Measurements from ENCODE around the gene ABCB8. TPM values are rescaled to one million over a fixed set of nuclear protein-coding genes. Genes with fewer than 3 reads are reported as not detected.

The ABCB8 gene
- total and polyA plus RNA-seq, 9 of the 15 experiments (the other 6 are each of a cell fraction or from before 2014, with no cell fraction given), result 7.6 to 106 (median 36.3) TPM

DNA sequence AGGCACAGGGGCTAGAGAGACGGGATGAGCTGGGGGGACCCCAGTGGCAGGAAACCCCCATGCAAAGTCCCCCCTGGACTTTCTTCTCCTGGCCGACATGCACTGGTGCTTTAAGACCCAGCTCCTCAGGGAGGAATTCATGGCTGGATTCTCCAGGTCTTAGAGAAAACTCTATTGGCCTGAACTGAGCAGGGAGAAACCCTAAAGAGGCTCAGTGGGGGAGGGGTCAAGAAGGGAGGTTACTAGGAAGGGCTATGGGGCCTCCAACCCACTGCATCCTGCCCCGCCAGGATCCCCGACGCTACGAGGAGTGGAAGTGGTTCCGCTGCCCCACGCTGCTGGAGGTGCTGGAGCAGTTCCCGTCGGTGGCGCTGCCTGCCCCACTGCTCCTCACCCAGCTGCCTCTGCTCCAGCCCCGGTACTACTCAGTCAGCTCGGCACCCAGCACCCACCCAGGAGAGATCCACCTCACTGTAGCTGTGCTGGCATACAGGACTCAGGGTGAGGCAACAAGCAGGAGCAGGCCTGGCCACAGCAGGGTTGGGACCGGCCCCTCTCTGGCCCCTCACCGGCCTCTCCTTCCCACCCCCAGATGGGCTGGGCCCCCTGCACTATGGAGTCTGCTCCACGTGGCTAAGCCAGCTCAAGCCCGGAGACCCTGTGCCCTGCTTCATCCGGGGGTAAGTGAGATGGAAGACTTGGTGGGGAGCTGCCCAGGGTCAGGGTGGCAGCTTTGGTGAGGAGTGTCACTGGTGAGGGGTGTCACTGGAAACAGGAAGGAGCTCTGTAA is 17.7 kb upstream of the ABCB8 start (continued):
- TF ChIP-seq NEUROD1 (IDR thresholded peaks at IDR 0.05; ENCODE audit: borderline replicate concordance, low read depth, low read length, partially characterized antibody) (peak; percentile 97), SP2 (IDR thresholded peaks at IDR 0.05; ENCODE audit: extremely low read depth, low read depth, low read length, poor library complexity, severe bottlenecking) (no peak), ZNF57 (CRISPR knock-in tag; IDR thresholded peaks at IDR 0.05) (no peak), ZC3H8 (IDR thresholded peaks at IDR 0.05) (0 out of 2 replicates have a peak, but pooled peaks have one; percentile 30), ZBTB7A (IDR thresholded peaks at IDR 0.05; ENCODE audit: borderline replicate concordance, control insufficient read depth, low read depth, low read length) (peak; percentile 65), ZNF232 (CRISPR knock-in tag; IDR thresholded peaks at IDR 0.05) (no peak), MCM7 (IDR thresholded peaks at IDR 0.05) (no peak), KAT7 (CRISPR knock-in tag; IDR thresholded peaks at IDR 0.05; ENCODE audit: borderline replicate concordance) (peak; percentile 82; the same call in 1 of the 2 replicates), TARDBP (IDR thresholded peaks at IDR 0.05) (no peak), TAL1 (IDR thresholded peaks at IDR 0.05) (no peak)
- TF ChIP-seq, protein P1, sequence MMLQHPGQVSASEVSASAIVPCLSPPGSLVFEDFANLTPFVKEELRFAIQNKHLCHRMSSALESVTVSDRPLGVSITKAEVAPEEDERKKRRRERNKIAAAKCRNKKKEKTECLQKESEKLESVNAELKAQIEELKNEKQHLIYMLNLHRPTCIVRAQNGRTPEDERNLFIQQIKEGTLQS (IDR thresholded peaks at IDR 0.05), result no peak
- TF ChIP-seq, protein P1 (CRISPR knock-in tag; conservative IDR thresholded peaks at IDR 0.05), result no peak
- TF ChIP-seq, protein P2, sequence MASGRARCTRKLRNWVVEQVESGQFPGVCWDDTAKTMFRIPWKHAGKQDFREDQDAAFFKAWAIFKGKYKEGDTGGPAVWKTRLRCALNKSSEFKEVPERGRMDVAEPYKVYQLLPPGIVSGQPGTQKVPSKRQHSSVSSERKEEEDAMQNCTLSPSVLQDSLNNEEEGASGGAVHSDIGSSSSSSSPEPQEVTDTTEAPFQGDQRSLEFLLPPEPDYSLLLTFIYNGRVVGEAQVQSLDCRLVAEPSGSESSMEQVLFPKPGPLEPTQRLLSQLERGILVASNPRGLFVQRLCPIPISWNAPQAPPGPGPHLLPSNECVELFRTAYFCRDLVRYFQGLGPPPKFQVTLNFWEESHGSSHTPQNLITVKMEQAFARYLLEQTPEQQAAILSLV (tag; IDR thresholded peaks at IDR 0.05), result no peak
- TF ChIP-seq, protein P3, sequence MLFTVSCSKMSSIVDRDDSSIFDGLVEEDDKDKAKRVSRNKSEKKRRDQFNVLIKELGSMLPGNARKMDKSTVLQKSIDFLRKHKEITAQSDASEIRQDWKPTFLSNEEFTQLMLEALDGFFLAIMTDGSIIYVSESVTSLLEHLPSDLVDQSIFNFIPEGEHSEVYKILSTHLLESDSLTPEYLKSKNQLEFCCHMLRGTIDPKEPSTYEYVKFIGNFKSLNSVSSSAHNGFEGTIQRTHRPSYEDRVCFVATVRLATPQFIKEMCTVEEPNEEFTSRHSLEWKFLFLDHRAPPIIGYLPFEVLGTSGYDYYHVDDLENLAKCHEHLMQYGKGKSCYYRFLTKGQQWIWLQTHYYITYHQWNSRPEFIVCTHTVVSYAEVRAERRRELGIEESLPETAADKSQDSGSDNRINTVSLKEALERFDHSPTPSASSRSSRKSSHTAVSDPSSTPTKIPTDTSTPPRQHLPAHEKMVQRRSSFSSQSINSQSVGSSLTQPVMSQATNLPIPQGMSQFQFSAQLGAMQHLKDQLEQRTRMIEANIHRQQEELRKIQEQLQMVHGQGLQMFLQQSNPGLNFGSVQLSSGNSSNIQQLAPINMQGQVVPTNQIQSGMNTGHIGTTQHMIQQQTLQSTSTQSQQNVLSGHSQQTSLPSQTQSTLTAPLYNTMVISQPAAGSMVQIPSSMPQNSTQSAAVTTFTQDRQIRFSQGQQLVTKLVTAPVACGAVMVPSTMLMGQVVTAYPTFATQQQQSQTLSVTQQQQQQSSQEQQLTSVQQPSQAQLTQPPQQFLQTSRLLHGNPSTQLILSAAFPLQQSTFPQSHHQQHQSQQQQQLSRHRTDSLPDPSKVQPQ (CRISPR knock-in tag; IDR thresholded peaks at IDR 0.05; ENCODE audit: borderline replicate concordance), result no peak
- TF ChIP-seq, protein P4, sequence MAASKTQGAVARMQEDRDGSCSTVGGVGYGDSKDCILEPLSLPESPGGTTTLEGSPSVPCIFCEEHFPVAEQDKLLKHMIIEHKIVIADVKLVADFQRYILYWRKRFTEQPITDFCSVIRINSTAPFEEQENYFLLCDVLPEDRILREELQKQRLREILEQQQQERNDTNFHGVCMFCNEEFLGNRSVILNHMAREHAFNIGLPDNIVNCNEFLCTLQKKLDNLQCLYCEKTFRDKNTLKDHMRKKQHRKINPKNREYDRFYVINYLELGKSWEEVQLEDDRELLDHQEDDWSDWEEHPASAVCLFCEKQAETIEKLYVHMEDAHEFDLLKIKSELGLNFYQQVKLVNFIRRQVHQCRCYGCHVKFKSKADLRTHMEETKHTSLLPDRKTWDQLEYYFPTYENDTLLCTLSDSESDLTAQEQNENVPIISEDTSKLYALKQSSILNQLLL (CRISPR knock-in tag; IDR thresholded peaks at IDR 0.05; ENCODE audit: borderline replicate concordance), result no peak
- TF ChIP-seq, protein P5, sequence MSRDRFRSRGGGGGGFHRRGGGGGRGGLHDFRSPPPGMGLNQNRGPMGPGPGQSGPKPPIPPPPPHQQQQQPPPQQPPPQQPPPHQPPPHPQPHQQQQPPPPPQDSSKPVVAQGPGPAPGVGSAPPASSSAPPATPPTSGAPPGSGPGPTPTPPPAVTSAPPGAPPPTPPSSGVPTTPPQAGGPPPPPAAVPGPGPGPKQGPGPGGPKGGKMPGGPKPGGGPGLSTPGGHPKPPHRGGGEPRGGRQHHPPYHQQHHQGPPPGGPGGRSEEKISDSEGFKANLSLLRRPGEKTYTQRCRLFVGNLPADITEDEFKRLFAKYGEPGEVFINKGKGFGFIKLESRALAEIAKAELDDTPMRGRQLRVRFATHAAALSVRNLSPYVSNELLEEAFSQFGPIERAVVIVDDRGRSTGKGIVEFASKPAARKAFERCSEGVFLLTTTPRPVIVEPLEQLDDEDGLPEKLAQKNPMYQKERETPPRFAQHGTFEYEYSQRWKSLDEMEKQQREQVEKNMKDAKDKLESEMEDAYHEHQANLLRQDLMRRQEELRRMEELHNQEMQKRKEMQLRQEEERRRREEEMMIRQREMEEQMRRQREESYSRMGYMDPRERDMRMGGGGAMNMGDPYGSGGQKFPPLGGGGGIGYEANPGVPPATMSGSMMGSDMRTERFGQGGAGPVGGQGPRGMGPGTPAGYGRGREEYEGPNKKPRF (IDR thresholded peaks at IDR 0.05; ENCODE audit: low read depth, low read length), result no peak
- TF ChIP-seq, protein P6, sequence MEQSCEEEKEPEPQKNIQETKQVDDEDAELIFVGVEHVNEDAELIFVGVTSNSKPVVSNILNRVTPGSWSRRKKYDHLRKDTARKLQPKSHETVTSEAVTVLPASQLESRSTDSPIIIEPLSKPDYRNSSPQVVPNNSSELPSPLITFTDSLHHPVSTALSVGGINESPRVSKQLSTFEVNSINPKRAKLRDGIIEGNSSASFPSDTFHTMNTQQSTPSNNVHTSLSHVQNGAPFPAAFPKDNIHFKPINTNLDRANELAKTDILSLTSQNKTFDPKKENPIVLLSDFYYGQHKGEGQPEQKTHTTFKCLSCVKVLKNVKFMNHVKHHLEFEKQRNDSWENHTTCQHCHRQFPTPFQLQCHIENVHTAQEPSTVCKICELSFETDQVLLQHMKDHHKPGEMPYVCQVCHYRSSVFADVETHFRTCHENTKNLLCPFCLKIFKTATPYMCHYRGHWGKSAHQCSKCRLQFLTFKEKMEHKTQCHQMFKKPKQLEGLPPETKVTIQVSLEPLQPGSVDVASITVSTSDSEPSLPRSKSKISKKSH (CRISPR knock-in tag; IDR thresholded peaks at IDR 0.05), result no peak

All from K562 (cell line).